ENCODE measurements around the gene SLC7A5.
"Not testable (repeated sequence)": the region's sequence is repeated elsewhere in the genome, so short reads cannot be mapped to it uniquely, and the experiment has no call there.

SLC7A5 gene

DNA sequence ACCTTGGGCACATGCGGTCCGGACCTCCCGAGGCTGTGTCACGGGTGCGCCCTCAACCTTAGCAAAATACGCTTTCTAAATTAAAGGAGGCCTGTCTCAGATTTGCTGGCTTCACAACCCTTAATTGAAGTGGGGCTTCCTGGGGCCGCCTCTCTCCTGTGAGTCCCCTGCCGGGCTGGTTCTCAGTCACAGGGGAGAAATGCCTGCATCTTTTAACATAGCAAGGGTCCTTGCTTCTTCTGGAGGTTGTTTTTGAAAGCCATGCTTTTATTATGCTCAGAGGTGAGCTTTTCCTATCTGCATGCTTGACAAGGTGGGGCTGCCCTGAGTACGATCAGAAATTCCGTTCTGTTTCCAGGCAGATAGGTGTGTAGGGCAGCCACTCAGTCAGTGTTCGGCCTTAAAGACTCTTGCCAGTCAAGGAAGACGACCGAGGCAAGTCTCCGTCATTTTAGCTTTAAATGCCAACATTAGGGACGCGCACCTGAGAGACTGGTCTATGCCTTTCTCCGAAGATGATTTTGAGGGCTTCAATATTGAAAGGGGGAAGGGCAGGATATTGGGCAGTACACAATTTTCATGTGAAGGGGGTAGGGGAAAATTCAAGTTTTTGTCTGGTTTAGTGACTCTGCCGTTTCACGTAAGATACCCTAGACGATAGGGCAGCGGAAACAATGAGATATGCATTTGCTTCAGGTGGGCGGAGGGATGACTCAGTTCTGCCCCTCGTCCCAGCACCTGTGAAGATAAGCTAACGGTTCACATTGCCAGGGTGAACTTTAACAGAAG lies 5.5 kb upstream of the SLC7A5 start:
- DNase-seq (ENCODE audit: insufficient read length, low spot score) (no peak), FAIRE-seq (no peak)
- no peak for TF ChIP-seq POLR2A (IDR thresholded peaks at IDR 0.05; ENCODE audit: low read depth, low read length)

DNA sequence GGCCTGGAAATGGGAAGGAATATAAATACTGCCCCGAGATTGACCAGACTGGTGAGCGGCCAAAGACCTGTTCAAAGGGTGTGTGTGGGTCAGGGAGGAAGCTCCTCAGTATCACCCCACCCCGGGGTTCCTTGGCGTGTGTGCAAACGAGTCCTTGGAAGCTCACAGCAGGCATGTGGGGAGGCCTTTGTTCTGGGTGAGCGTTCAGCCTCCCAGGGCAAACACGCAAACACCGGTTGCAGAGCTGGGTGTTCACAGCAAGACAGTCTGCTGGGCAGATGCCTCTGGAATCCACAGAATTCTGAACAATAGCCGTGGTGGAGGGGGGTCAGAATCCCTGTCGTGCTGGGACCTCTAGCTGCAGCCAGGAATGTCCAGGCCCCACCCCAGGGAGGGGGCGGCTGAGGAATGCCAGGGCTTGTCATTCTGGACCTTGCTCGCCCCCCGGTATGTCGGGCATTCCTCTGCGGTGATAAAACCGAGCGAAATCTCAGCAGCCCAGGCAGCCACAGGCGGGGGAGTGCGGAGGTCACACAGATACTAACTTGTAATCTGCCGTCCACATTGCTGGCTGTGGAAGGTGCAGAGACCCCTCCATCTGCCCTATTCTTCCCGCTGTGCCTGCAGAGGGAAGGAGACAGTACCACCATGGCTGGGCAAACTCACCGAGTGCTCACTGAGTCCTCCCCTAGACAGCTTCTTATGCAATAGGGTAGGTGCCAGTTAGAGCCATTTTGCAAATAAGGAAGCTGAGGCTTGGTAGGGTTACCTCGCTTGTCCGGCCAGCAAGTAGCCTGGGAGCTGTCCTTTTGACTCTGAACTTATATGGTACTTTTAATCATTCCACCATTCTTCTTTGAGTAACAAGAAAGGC lies 1.3 kb upstream of the SLC7A5 start:
- FAIRE-seq; DNase-seq (ENCODE audit: insufficient read length, low spot score): not testable (repeated sequence)

DNA sequence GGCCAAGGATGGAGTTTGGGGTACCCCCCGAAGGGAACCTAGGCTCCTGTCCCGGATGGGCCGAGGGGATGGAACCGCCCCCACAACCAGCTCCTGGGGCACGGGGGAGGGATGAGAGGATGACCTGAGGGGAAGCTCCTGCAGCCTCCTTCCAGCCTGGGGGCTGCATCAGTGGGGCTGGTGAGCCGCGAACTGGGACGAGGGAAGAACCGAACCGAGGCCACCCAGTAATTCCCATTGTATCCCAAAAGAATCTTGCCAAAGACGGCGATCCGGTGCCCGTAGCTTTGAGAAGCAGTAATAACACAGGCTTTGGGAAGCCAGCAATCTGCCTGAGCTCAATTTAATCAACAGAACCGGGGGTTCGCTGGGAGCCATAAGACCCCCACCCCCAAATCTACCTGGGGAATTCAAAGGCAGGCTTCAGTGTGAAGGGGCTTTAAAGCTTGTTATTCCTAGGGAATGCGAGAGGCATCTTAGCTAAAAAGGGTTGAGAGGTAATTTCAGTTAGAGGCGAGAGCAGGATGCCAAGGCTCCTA lies 641 bp upstream of the SLC7A5 start:
- not testable (repeated sequence) for FAIRE-seq; DNase-seq (ENCODE audit: insufficient read length, low spot score)

DNA sequence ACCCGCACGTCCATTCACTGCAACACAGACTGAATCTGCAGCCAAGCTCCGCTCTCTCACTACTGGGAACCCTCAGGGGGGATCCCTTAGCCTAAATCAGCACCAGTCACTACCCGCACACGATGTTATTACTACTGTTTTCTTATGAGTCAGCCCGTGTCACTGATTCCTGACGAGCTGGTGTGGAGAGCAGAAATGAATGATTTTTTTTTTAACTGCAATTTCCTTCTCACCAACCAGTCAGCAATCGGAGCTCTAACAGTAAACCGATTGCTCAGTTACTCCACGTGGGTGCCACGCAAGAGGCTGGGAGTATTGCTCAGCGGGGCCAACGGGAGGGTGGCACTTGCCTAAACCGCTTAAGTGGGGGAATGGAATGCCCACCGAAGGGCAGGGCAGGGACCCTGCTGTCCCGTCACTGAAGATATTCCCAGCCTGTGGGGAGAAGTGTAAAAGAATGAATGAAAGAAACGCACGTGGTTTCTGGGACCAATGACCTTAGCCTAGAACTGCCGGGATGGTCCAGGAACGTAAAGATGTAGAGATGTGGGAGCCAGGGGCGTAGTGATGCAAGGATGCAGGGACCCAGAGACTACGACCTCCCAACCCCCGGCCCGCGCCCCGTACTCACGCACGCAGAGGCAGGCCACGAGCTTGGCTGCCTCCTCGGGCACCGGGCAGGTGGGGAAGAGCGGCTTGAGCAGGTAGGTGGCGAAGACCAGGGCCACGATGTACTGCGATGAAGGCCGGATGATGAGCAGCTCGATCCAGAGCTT lies 865 bp downstream of the SLC7A5 start:
- not testable (repeated sequence) for DNase-seq (ENCODE audit: insufficient read length, low spot score); FAIRE-seq

DNA sequence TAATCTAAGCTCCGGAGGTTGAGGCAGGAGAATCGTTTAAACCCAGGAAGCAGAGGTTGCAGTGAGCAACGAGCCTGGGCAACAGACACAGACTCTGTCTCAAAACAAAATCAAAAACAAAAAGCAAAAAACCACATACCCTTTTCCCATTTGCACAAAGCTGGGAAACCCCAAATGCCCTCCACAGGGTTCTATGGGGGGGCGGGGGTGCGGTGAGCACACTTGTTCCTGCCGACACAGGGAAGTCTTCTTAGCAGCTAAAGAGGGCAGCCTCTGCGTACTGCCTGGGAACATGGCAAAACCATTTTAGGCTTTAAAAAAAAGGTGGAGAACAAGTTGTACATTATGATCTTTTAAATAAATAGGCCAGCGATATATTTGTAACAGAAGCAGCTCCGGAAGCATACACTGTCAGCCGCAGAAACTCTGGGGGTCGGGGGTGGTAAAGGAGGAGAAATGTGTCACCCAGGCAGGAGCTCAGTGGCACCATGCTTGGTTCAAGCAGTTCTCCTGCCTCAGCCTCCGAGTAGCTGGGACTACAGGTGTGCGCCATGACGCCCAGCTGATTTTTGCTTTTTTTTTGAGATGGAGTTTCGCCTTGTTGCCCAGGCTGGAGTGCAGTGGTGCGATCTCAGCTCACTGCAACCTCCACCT lies 3.3 kb downstream of the SLC7A5 start:
- not testable (repeated sequence) for FAIRE-seq; DNase-seq (ENCODE audit: insufficient read length, low spot score)

DNA sequence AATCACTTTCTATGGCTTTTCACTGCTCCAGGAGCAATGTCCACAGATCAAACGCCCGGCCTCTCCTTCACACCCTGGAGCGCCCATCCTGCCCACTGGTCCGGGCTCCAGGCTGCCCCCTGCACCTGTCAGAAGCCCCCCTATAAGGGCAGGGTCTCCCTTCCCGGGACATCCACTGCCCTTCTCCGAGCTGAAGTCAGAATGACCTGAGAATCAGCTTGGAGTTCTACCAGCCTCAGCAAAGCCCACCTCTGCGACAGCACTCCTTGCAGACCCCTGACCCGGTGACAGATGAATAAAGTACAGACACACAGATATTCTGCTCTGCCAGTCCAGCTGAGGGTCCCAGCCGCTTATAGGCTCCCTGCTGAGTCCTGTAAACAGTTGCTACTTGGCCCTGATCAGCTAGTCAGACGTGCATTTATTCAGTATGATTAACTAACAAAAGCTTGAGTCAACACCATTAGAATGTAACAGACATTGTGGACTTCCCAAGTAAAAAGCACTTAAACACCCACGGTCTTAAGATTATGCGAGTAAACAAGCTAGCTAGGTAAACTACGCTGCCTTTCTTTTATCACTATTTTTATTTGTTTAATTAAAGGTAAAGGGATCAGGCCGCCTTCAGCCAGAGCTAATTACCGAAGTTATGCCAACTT lies 4.8 kb downstream of the SLC7A5 start:
- no peak for TF ChIP-seq POLR2A (IDR thresholded peaks at IDR 0.05; ENCODE audit: low read depth, low read length)
- FAIRE-seq (no peak), DNase-seq (ENCODE audit: insufficient read length, low spot score) (no peak)

DNA sequence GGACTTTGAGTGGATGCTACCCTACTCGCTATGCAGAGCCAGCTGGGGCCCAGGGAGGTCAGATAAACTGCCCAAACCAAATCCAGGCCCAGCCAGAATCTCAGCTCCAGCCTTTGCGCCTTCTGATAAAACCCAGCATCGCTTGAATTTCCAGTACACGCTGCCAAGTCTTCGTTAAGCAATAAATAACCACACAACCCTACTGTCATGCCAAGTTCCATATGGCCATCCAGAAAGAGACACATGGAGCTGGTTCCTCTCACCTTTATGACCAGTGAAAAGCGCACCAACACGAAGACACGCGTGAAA lies 6.0 kb downstream of the SLC7A5 start:
- not testable (repeated sequence) for DNase-seq (ENCODE audit: insufficient read length, low spot score); FAIRE-seq

DNA sequence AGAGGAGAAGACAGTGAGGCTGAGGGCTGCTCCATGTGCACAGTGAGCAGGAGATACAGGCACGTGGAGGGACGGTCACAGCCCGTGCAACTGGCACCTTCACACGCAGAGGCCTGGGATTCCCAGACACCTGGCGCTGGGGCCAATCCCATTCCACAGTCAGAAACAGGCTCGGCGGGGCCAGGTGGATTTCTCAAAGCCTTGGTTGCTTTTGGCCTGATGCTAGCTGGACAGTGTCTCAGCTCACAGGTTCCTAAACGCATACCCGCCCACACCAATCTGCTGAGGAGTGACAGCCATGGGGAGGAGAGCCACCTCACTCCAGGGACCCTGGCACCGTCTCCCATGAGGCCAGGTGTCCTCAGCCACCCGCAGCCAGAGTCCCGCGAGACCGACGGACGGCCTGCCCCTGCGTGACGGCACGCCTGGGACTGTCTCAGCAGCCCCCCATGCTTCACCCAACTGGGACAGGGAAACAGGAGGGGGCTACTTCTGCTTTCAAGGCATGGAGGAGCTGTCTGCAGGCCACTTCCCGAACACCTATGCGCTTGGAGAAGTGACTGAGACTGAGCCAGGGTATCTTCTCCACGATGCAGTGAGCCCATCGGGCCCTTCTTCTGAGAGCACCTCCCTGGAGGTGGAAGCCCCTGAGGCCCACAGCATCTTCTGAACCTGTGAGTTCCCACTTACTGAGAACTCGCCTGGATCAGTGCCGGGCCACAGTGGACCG lies 6.5 kb downstream of the SLC7A5 start:
- FAIRE-seq; DNase-seq (ENCODE audit: insufficient read length, low spot score): not testable (repeated sequence)

DNA sequence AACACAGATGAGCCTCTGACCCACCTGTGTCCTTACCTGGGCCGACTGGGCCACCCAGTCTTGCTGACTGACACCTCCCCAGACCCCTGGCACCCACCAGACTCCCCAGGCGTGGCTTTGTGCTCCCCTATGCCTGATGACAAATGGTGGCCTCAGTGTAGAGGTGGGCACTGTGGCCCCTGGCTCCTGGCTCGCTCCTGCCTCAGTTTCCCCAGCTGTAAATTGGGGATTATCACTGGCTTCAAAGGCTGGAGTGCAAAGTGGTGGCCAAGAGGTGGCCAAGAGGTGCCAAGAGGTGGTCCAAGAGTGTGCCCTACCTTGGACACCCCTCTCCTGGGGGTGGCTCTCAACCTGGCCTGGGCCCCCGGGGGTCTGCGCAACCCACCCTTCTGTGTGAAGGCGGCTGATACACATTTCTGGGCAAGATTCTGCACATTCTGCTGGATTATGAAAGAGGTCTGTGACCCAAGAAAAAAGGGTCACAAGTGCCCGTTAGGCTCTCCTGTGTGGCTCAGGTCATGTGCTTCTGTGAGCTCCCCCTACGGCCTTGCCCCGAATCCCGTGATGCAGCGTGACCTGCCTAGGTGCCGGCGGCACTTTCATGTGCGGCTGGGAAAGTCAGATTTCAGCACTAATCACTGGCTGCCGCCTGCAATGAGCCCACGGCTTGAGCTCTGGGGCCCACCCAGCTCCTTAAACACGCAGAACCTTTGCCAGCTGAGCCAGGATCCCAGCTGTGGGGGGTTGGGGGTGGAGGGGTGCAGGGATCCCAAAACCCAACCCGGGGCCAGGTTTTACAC lies 7.8 kb downstream of the SLC7A5 start:
- FAIRE-seq; DNase-seq (ENCODE audit: insufficient read length, low spot score): not testable (repeated sequence)

DNA sequence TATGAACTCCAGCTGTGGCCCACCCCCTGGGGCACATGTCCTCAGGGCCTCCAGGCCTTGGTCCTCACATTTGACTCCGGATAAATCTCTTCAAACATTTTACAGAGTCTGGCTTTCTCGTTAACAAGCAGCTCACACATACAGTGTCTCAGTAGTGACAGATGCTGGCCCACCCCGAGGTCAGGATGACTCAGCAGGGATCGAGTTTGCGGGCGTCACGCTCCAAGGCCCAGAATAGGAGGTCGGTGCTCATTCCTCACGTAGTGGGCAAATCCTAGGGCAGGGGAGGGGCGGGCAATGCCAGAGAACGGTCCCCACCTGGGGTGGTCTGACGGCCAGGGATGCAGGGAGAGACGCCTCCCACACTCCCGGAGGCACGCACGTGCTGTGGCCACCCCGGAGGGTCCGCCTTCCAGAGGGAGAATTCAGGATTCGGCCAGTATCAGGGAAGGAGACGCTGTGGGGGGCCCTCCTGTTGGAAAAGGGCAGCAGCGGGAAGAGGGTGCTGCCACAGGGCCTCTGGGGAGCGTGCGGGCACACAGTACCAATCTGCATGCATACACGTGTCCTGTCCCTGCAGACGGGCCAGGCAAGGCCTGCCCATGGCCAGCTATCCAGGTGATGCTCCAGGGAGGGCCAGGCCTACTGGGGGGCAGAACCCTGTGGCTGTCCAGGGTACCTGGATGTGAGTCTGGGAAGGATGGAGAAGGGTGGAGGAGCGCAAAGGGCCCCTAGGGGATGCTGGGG lies 8.6 kb downstream of the SLC7A5 start:
- 0 out of 2 replicates have a peak, but pooled peaks have one; percentile 13 for TF ChIP-seq POLR2A (IDR thresholded peaks at IDR 0.05; ENCODE audit: low read depth, low read length)
- DNase-seq (ENCODE audit: insufficient read length, low spot score) (no peak), FAIRE-seq (no peak)

DNA sequence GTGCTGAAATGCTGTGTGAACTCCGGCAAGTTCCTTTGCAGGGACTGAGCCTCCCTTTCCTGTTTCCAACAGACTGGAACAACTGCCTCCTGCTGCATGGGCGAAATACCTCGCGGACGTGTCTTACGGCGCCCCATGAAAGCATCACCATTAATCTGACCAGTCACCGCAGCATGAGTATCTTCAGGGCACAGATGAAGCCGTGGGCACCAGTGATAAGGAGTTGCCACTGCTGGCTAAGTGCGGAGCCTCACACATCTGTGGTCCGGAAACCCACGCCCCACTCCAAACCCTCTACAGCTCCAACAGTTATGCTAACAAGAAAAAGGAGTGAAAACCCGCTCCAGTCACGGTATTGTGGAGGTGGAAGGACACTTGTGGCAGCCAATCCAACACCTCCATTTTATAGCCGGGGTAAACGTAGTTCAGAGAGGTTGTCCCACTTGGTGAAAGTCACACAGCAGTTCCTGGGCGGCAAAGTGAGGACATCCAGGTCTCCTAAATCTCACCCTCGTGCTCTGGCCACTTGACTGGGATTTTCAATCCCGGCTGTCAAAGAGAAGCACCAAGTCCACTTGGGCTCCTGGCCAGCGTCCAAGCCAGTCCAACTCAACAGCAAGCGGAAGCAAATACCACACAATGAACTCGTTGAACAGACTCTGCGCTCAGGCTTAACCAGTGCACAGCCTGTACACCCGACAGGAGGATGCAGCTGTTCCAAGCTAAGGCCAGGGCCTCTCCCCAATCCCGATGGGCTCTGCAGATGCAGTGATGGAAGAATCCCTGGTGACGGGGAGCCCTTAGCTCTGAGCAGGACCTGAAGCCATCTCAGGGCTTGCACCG lies 10.9 kb downstream of the SLC7A5 start:
- not testable (repeated sequence) for FAIRE-seq; DNase-seq (ENCODE audit: insufficient read length, low spot score)

Data from H54 (cell line).